Endothelial cell of umbilical vein (primary cell): Measurements from ENCODE around the gene ENTPD1. TPM values are rescaled to one million over a fixed set of nuclear protein-coding genes. Genes with fewer than 3 reads are reported as not detected.
A peak's percentile ranks its signal among the peaks of the same experiment; 100 is the strongest.
"Not testable (repeated sequence)": the region's sequence is repeated elsewhere in the genome, so short reads cannot be mapped to it uniquely, and the experiment has no call there.

Source experiments
- BruUV-seq: library from RNA; stranded (reverse); fragments of 400-500 nt; replicated peaks from 2 replicates; lab custom pipeline; 2021; lab: Mats Ljungman, UMichigan
- CTCF ChIA-PET: fragments of 300-600, 350-600 bp; sonication (Branson Sonifier 250); formaldehyde crosslinking; loops from one replicate; lab custom pipeline; 2021; ENCODE audit warnings: antibody characterized with exemption, inconsistent platforms; lab: Charles Lee
- POLR2A ChIA-PET: fragments of 300-600, 350-600 bp; sonication (Branson Sonifier 250); formaldehyde crosslinking; loops from one replicate; lab custom pipeline; 2021; ENCODE audit warnings: antibody characterized with exemption, inconsistent platforms; lab: Charles Lee
- DNase-seq: peaks from one replicate; pipeline ENCODE4 v3.0.0-alpha.2; 2011; ENCODE audit warnings: low read depth, low spot score
- FAIRE-seq: peaks from 2 replicates; lab custom pipeline; 2011; peaks lifted over from hg19 to GRCh38; lab: Jason Lieb, UNC
- H2AFZ ChIP-seq: 2 replicates; pipeline ENCODE4 v1.6.0; 2012; ENCODE audit warnings: low read depth, low read length, control low read depth, inconsistent platforms
- H3K27ac ChIP-seq: 2 replicates; pipeline ENCODE4 v1.5.1; 2011; ENCODE audit warnings: low read depth, mild to moderate bottlenecking, control low read depth, low read length, moderate library complexity; ENCODE audit not compliant: insufficient read depth
- H3K27me3 ChIP-seq, 2 experiments: 2 replicates each; pipeline versions ENCODE4 v1.6.0 to v1.6.1; 2011; ENCODE audit warnings: low read length in 2 of 2, mixed read lengths in 1 of 2; ENCODE audit not compliant: control insufficient read depth in 2 of 2, insufficient read depth in 2 of 2
- H3K36me3 ChIP-seq, 2 experiments: 2 replicates in 1 of 2; 3 replicates in 1 of 2; pipeline ENCODE4 v1.5.1; 2011; ENCODE audit warnings: low read length in 2 of 2, mild to moderate bottlenecking in 1 of 2, moderate library complexity in 1 of 2; ENCODE audit not compliant: control insufficient read depth in 2 of 2, insufficient read depth in 2 of 2; ENCODE audit errors: extremely low read depth in 1 of 2
- H3K4me1 ChIP-seq: 3 replicates; pipeline ENCODE4 v1.5.1; 2011; ENCODE audit warnings: mild to moderate bottlenecking, low read length; ENCODE audit not compliant: control insufficient read depth, insufficient read depth; ENCODE audit errors: extremely low read depth
- H3K4me2 ChIP-seq: 2 replicates; pipeline ENCODE4 v1.6.1; 2011; ENCODE audit warnings: low read length, control low read depth, mixed read lengths; ENCODE audit not compliant: insufficient read depth
- H3K4me3 ChIP-seq, 3 experiments: fragments of 200-600 bp in 1 of 3; sonication (generic), shearing (Covaris generic) in 1 of 3; replicated peaks in 1 of 3; 2 replicates each; pipeline ENCODE4 v1.5.1; 2011 to 2016; ENCODE audit warnings: control low read depth in 3 of 3, low read length in 3 of 3, mild to moderate bottlenecking in 2 of 3, inconsistent platforms in 1 of 3, low read depth in 1 of 3, moderate library complexity in 1 of 3; ENCODE audit not compliant: insufficient read depth in 1 of 3
- H3K79me2 ChIP-seq: 2 replicates; pipeline ENCODE4 v1.6.0; 2012; ENCODE audit warnings: low read length, inconsistent platforms; ENCODE audit not compliant: control insufficient read depth, insufficient read depth
- H3K9ac ChIP-seq: replicated peaks from 2 replicates; pipeline ENCODE3; 2011; ENCODE audit warnings: low read length, control low read depth; ENCODE audit not compliant: insufficient read depth; ENCODE audit errors: extremely low read depth
- H3K9me1 ChIP-seq: replicated peaks from 3 replicates; pipeline ENCODE4 v1.6.0; 2011; ENCODE audit warnings: mild to moderate bottlenecking, low read length; ENCODE audit not compliant: control insufficient read depth, insufficient read depth; ENCODE audit errors: extremely low read depth
- H3K9me3 ChIP-seq: replicated peaks from 2 replicates; pipeline ENCODE4 v1.5.1; 2012; ENCODE audit warnings: low read length, inconsistent platforms; ENCODE audit not compliant: control insufficient read depth, insufficient read depth
- H4K20me1 ChIP-seq: replicated peaks from 2 replicates; pipeline ENCODE3; 2011; ENCODE audit warnings: mild to moderate bottlenecking, low read length; ENCODE audit not compliant: control insufficient read depth, insufficient read depth; ENCODE audit errors: extremely low read depth
- GATA2 ChIP-seq: IDR thresholded peaks from 2 replicates; pipeline ENCODE4 v1.7.0; 2011; ENCODE audit warnings: low read depth, mild to moderate bottlenecking, moderate library complexity, mixed read lengths, low read length; ENCODE audit not compliant: insufficient read length, insufficient read depth
- POLR2A ChIP-seq: IDR thresholded peaks from 2 replicates; pipeline ENCODE4 v1.6.1; 2012; ENCODE audit warnings: low read depth, mild to moderate bottlenecking, control low read depth, low read length
- dilution Hi-C: fragments of 300-500 bp; cut with MboI; formaldehyde crosslinking; loops from one replicate; pipeline ENCODE4 v1.15.0; 2019; ENCODE audit warnings: low sequenced_read_pairs; ENCODE audit not compliant: extremely low pct_ligation_motif_present
- intact Hi-C: fragments of 100-400 bp; cut with micrococcal nuclease; formaldehyde crosslinking; loops from one replicate; pipeline ENCODE4 v1.10.0; 2022
- polyA plus RNA-seq, 4 experiments: library from polyadenylated mRNA; depleted of rRNA in 3 of 4; stranded (reverse) in 3 of 4; unstranded in 1 of 4; fragments of >200 nt; gene quantifications; 2 replicates each; pipeline versions ENCODE4 v1.2.1 to v1.2.3, GENCODE V29; 2011 to 2012; ENCODE audit warnings: missing spikeins in 1 of 4
- total RNA-seq: library from RNA; stranded (reverse); gene quantifications from 2 replicates; pipeline ENCODE4 v1.2.3, GENCODE V29; 2021
- TF ChIP-seq, protein P1 (sequence below), 2 donors: IDR thresholded peaks; 1 replicate in 1 of 2; 2 replicates in 1 of 2; pipeline ENCODE4 v1.5.1; 2011; ENCODE audit warnings: low read length in 2 of 2, mild to moderate bottlenecking in 2 of 2, moderate library complexity in 2 of 2, control low read depth in 1 of 2, inconsistent platforms in 1 of 2, low read depth in 1 of 2; ENCODE audit not compliant: insufficient read depth in 1 of 2; ENCODE audit errors: extremely low read depth in 1 of 2

Gene ENTPD1
- total and polyA plus RNA-seq, 2 donors (not counting 3 experiments of a cell fraction or from before 2014, with no cell fraction given): 10.2 to 23.0 TPM

DNA sequence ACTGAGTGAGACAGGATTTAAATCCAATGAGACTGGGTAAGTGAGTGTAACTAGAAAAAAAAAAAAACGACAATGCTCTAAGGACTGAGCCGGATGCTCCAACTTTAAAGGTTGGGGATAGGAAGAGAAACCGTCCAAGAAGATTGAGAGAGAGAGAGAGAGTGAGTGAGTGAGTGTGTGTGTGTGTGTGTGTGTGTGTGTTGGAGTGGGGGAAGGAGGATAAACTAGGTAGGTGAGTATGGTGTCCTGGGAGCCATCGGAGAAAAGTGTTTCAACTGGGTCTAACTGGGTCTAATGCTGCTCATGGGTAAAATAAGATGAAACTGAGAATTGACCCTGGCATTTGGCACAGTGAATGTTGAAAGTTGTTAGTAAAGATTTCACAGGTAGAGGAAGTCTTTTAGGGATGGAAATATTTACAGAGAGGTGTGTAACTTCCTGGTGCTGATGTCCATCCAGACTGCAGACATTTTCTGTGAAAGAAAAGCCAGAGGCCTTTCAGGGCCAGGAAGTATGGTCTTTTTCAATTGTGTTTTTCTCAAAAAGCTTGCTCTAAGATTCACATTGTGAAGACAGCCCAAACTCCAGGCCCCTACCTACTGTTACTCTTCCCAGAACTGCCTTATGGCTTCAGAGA lies 14.2 kb downstream of the ENTPD1 start:
- Histone ChIP-seq H2AFZ (peak overlapping the region; percentile 51), H3K27me3 (no peaks in the 10 kb centered on the region), H3K4me1 (no peaks in the 10 kb centered on the region), H3K79me2 (no peaks in the 10 kb centered on the region), H3K27ac (no peak overlapping the region), H3K9me3 (no peaks in the 10 kb centered on the region), H3K9me1 (no peaks in the 10 kb centered on the region), H3K36me3 (no peaks in the 10 kb centered on the region), H3K4me2 (no peak overlapping the region), H3K9ac (no peak overlapping the region), H3K4me3 (no peak overlapping the region), H4K20me1 (no peaks in the 10 kb centered on the region)
- ChIA-PET POLR2A (no interaction called here), CTCF (no interaction called here)
- FAIRE-seq (no peak), DNase-seq (no peak)
- intact Hi-C loops (no loop called here), dilution Hi-C loops (no loop called here)
- TF ChIP-seq POLR2A: no peak
- no peak for TF ChIP-seq GATA2
- TF ChIP-seq, protein P1, sequence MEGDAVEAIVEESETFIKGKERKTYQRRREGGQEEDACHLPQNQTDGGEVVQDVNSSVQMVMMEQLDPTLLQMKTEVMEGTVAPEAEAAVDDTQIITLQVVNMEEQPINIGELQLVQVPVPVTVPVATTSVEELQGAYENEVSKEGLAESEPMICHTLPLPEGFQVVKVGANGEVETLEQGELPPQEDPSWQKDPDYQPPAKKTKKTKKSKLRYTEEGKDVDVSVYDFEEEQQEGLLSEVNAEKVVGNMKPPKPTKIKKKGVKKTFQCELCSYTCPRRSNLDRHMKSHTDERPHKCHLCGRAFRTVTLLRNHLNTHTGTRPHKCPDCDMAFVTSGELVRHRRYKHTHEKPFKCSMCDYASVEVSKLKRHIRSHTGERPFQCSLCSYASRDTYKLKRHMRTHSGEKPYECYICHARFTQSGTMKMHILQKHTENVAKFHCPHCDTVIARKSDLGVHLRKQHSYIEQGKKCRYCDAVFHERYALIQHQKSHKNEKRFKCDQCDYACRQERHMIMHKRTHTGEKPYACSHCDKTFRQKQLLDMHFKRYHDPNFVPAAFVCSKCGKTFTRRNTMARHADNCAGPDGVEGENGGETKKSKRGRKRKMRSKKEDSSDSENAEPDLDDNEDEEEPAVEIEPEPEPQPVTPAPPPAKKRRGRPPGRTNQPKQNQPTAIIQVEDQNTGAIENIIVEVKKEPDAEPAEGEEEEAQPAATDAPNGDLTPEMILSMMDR (IDR thresholded peaks at IDR 0.05; ENCODE audit: extremely low read depth in 1 of 2, insufficient read depth in 1 of 2, low read depth in 1 of 2, low read length in 2 of 2): no peak
- no TSS peak for BruUV-seq

DNA sequence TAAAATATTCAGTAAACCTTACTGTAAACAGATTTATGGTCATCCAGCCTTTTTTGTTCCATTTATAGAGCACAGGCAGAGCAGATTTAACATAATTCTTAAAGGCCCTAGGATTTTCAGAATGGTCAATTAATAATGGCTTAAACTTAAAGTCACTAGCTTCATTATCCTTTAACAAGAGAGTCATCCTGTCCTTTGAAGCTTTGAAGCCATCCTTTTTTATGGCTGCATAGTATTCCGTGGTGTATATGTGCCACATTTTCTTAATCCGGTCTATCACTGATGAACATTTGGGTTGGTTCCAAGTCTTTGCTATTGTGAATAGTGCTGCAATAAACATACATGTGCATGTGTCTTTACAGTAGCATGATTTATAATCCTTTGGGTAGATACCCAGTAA lies 17.5 kb downstream of the ENTPD1 start:
- H3K9me1 ChIP-seq, H3K27me3 ChIP-seq, intact Hi-C loops, H3K4me2 ChIP-seq, H3K4me3 ChIP-seq, H3K36me3 ChIP-seq, H3K9ac ChIP-seq, BruUV-seq, H3K4me1 ChIP-seq, H3K9me3 ChIP-seq, H4K20me1 ChIP-seq, H3K79me2 ChIP-seq, POLR2A ChIA-PET, DNase-seq, H2AFZ ChIP-seq, FAIRE-seq, dilution Hi-C loops, H3K27ac ChIP-seq: not testable (repeated sequence)
- CTCF ChIA-PET: interaction anchor here (1.7 kb wide), 1 partner anchor 11 kb away, joined by 4 read pairs; no protein-coding TSS in a partner anchor

- dilution Hi-C loops, H3K9me1 ChIP-seq, DNase-seq, H3K27ac ChIP-seq, FAIRE-seq, intact Hi-C loops, H3K4me3 ChIP-seq, H3K4me1 ChIP-seq, BruUV-seq, H4K20me1 ChIP-seq, H3K4me2 ChIP-seq, H3K79me2 ChIP-seq, POLR2A ChIA-PET, H3K27me3 ChIP-seq, H3K36me3 ChIP-seq, H2AFZ ChIP-seq, CTCF ChIA-PET, H3K9ac ChIP-seq, H3K9me3 ChIP-seq: not testable (repeated sequence)
Measured at GRCh38 chr10:95777638-95778037, 21.7 kb downstream of the ENTPD1 start.
